ENCODE data around the gene ZIC1.
A peak's percentile ranks its signal among the peaks of the same experiment; 100 is the strongest.

- TF ChIP-seq CTCF (IDR thresholded peaks at IDR 0.05), result peak; percentile 46
- TF ChIP-seq ZFX (IDR thresholded peaks at IDR 0.05; ENCODE audit: borderline replicate concordance), result no peak
Observed at GRCh38 chr3:147384210-147385058, 24.7 kb upstream of the ZIC1 start.
